ENCODE results near the gene DOC2B. TPM values are rescaled to one million over a fixed set of nuclear protein-coding genes. Genes with fewer than 3 reads are reported as not detected.
"Not testable (repeated sequence)": the region's sequence is repeated elsewhere in the genome, so short reads cannot be mapped to it uniquely, and the experiment has no call there.

DOC2B gene
- total RNA-seq, 2 donors from 2014 or later = 0.18 to 0.40 TPM

GRCh38 chr17:219696-220095, 38.2 kb upstream of the DOC2B start:
- DNase-seq (no peak), ATAC-seq (no peak)
- Mint-ChIP-seq H3K4me1 (no peaks in the 10 kb centered on the region), H3K27me3 (no peaks in the 10 kb centered on the region), H3K36me3 (ENCODE audit: low read depth) (no peaks in the 10 kb centered on the region), H3K4me3 (no peak overlapping the region), H3K27ac (no peak overlapping the region)
- H3K9me3 ChIP-seq (ENCODE audit: control insufficient read depth, low read length, poor library complexity, severe bottlenecking) = no peaks in the 10 kb centered on the region

DNA sequence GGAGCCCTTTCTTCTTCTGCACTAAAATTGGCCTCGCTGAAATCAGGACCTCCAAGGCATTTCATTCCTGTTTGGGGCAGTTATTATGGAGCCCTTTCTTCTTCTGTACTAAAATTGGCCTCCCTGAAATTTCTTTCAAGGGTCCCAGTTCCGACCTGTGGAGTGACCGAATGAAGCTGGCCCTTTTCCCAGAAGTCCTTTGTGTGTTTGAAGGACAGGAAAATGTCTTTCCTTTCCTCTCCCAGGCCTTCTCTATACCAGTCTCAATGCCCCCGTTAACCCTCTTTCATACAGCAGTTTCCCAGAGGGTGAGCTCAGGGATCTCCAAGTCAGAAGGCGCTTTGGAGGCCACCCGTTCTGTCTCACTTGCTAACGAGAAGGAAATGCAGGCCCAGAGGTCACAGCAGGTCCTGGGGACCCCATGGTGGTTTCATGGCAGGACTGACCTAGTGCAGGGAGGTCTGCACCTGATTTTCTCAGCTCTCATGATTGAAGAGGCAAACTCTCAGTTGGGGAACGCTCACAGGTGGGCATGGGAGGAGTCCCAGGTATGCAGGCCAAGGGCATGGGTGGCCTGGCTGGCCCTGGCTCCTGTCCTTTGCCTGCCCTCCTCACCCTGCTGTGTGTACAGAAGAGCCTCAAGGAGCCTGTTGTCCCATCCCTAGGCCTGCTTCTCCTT, 37.1 kb upstream of the DOC2B start:
- H3K36me3 Mint-ChIP-seq (ENCODE audit: low read depth) = no peaks in the 10 kb centered on the region
- no peak overlapping the region for H3K4me3 Mint-ChIP-seq
- DNase-seq (no peak), ATAC-seq (no peak)
- no peak overlapping the region for H3K27ac Mint-ChIP-seq
- H3K4me1 Mint-ChIP-seq = no peaks in the 10 kb centered on the region
- no peaks in the 10 kb centered on the region for H3K9me3 ChIP-seq (ENCODE audit: control insufficient read depth, low read length, poor library complexity, severe bottlenecking)
- no peaks in the 10 kb centered on the region for H3K27me3 Mint-ChIP-seq

DNA sequence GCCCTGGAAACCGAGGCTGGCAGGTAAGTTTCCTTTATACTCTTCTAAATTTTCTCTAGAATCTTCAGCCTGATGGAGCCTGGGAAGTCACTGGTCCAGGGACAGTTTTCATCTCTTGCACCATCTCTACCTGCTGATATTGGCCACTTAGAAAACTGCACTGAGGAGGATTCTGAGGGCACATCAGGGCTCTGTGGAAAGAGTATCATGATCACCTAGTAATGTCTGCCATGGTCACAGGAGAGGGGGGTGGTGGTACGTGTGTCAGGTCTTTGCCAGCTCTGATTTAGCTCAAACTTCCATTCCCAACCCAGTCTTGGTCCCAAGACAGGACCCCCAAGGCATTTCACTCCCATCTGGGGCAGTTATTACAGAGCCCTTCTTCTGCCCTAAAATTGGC, 35.2 kb upstream of the DOC2B start:
- H3K9me3 ChIP-seq (ENCODE audit: control insufficient read depth, low read length, poor library complexity, severe bottlenecking) = no peaks in the 10 kb centered on the region
- Mint-ChIP-seq H3K4me3 (no peak overlapping the region), H3K4me1 (no peaks in the 10 kb centered on the region), H3K36me3 (ENCODE audit: low read depth) (no peaks in the 10 kb centered on the region), H3K27ac (no peak overlapping the region), H3K27me3 (no peaks in the 10 kb centered on the region)
- no peak for ATAC-seq
- DNase-seq = no peak

DNA sequence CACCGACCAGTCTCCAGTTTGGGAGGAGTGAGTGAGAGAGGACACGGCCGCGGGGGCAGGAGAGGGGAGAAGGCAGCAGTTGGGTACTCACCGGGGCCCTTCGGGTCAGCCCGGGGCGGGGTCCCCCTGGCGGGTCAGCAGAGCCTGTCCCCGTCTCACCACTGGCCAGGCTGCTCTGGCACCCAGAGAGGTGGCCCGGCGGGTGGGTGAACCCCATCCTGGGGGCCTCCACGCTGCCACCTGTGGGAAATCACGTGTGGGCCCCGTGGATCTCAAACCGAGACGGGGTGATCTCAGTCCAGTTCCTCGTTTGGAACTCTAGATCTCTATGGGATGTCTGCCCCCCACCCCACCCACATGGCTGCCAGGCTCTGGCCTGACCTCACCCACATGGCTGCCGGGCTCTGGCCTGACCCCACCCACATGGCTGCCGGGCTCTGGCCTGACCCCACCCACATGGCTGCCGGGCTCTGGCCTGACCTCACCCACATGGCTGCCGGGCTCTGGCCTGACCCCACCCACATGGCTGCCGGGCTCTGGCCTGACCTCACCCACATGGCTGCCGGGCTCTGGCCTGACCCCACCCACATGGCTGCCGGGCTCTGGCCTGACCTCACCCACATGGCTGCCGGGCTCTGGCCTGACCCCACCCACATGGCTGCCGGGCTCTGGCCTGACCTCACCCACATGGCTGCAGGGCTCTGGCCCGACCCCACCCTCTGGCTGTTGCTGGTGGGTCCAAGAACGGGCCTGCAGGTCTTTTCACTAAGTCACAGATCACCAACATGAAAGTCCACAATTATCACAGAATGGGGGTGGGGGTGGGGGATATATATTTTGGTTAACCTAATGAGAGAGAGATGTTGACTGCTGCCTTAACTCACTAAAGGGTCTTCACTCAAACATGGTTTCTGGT, 34.4 kb upstream of the DOC2B start:
- not testable (repeated sequence) for H3K9me3 ChIP-seq (ENCODE audit: control insufficient read depth, low read length, poor library complexity, severe bottlenecking); H3K4me1 Mint-ChIP-seq; DNase-seq; H3K36me3 Mint-ChIP-seq (ENCODE audit: low read depth); H3K27me3 Mint-ChIP-seq; ATAC-seq; H3K27ac Mint-ChIP-seq; H3K4me3 Mint-ChIP-seq

DNA sequence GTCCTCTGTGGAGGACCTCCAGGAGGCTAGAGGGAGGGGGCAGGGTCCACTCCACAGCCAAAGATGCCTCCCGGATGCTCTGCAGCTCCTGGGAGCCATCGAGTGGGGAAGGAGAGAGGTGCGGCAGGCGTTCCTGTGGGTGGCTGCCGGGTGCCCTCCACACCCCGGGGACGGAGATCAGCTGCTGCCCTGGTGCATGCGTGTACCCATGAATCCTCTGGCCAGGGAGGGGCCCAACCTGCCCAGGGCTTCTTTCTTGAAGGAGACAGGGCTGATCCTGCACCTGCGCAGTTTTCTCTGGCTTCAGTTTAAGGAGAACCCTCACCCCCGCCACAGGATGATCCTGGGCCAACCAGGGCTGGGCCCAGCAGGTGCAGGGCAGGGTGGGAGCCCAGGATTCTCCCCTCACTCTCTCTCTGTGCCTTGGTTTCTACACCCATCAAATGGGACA, 33.5 kb upstream of the DOC2B start:
- DNase-seq = no peak
- Mint-ChIP-seq H3K4me3 (no peak overlapping the region), H3K27me3 (peaks cover 7% of the 10 kb centered on the region), H3K36me3 (ENCODE audit: low read depth) (no peaks in the 10 kb centered on the region), H3K27ac (no peak overlapping the region), H3K4me1 (no peaks in the 10 kb centered on the region)
- ATAC-seq = no peak
- no peaks in the 10 kb centered on the region for H3K9me3 ChIP-seq (ENCODE audit: control insufficient read depth, low read length, poor library complexity, severe bottlenecking)

DNA sequence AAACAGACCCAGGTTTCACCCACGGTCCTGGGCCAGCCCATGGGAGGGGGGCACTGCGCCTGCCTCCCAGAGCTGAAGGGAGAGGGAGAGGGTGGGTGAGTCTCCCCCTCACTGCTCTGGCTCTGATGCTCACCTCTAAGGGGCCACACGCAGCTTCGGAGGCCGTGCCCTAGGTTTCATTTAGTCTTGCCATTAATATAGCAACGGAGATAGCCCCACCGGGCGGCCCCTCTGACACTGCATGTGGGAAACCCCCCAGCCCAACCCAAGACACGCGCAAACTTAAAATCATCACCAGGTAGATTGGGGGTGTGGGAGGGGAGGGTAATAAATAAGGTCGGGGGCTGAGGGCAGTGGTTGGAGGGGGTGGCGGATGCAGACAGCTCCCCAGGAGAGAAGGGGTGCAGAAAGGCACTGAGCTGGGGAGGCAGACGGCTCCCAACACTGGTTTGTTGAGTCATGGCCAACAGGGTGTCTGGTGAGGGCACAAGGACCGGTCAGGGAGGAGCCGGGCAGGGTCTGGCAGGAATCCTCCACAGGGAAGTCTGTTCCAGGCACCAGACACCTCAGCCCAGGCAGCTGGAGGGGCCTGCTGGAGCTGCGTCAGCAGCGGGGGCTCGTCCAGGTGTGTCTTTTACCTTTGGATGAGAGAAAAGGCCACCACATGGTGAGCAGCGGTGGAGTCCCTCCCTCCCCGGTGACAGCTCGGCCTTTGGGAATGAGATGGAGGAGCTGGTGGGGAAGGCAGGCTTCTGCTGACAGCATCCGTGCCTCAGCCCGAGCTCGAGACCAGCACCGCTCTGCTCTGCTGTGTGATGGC, 32.0 kb upstream of the DOC2B start:
- no peak overlapping the region for H3K4me3 Mint-ChIP-seq

GRCh38 chr17:210402-210801, 29.0 kb upstream of the DOC2B start:
- H3K4me1 Mint-ChIP-seq = no peaks in the 10 kb centered on the region
- no peaks in the 10 kb centered on the region for H3K9me3 ChIP-seq (ENCODE audit: control insufficient read depth, low read length, poor library complexity, severe bottlenecking)
- ATAC-seq (no peak), DNase-seq (no peak)
- no peaks in the 10 kb centered on the region for H3K36me3 Mint-ChIP-seq (ENCODE audit: low read depth)
- no peak overlapping the region for H3K27ac Mint-ChIP-seq
- peaks cover 7% of the 10 kb centered on the region for H3K27me3 Mint-ChIP-seq
- no peak overlapping the region for H3K4me3 Mint-ChIP-seq

More for the DNA sequence above, 32.0 kb upstream of the DOC2B start:
- H3K27me3 Mint-ChIP-seq = peaks cover 7% of the 10 kb centered on the region
- DNase-seq (no peak), ATAC-seq (no peak)
- H3K4me1 Mint-ChIP-seq = no peaks in the 10 kb centered on the region
- H3K9me3 ChIP-seq (ENCODE audit: control insufficient read depth, low read length, poor library complexity, severe bottlenecking) = no peaks in the 10 kb centered on the region
- no peaks in the 10 kb centered on the region for H3K36me3 Mint-ChIP-seq (ENCODE audit: low read depth)
- H3K27ac Mint-ChIP-seq = no peak overlapping the region

DNA sequence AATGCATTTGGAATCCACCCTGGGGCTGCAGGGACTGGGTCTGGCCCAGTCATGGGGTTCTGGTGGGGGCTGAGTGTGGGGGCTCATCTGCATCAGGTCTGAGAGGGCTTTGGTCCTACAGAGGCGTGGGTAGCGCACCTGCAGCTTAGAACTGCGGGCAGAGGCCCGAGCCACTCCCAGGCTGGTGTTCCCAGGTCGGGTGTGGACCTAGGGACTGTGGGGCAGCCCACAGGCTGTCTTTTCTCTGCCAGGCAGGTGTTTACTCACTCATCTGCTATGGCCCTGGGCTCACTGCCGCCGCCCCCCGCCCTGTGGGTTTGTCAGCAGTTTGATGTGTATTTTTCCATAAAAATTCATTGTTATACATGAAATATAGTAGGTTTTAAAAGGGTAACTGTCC, 27.0 kb upstream of the DOC2B start:
- no peaks in the 10 kb centered on the region for H3K36me3 Mint-ChIP-seq (ENCODE audit: low read depth)
- no peak for DNase-seq
- H3K27me3 Mint-ChIP-seq = peaks cover 10% of the 10 kb centered on the region
- no peak overlapping the region for H3K4me3 Mint-ChIP-seq
- no peaks in the 10 kb centered on the region for H3K4me1 Mint-ChIP-seq
- no peak for ATAC-seq
- no peak overlapping the region for H3K27ac Mint-ChIP-seq
- H3K9me3 ChIP-seq (ENCODE audit: control insufficient read depth, low read length, poor library complexity, severe bottlenecking) = no peaks in the 10 kb centered on the region

DNA sequence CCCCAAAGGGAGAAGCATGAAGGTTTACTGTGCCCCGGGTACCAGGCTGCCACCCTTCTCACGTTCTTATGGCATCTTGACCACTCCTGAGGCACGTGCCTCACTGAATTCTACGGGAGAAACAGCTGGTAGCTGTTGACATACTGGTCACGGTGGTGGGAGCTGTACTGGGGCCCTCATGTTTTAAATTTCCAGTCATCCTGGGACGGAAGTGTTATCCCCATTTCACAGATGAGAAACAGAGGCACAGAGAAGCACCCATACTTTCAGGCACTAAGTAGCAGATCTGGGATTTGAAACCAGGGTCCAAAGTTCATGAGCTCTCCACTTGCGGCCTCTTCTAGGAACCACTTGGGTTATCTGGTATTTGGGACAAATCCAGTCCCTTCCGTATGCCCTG, 26.3 kb upstream of the DOC2B start:
- ATAC-seq (no peak), DNase-seq (no peak)
- no peaks in the 10 kb centered on the region for H3K9me3 ChIP-seq (ENCODE audit: control insufficient read depth, low read length, poor library complexity, severe bottlenecking)
- Mint-ChIP-seq H3K36me3 (ENCODE audit: low read depth) (no peaks in the 10 kb centered on the region), H3K4me1 (no peaks in the 10 kb centered on the region), H3K27ac (no peak overlapping the region), H3K4me3 (no peak overlapping the region), H3K27me3 (peaks cover 13% of the 10 kb centered on the region)

DNA sequence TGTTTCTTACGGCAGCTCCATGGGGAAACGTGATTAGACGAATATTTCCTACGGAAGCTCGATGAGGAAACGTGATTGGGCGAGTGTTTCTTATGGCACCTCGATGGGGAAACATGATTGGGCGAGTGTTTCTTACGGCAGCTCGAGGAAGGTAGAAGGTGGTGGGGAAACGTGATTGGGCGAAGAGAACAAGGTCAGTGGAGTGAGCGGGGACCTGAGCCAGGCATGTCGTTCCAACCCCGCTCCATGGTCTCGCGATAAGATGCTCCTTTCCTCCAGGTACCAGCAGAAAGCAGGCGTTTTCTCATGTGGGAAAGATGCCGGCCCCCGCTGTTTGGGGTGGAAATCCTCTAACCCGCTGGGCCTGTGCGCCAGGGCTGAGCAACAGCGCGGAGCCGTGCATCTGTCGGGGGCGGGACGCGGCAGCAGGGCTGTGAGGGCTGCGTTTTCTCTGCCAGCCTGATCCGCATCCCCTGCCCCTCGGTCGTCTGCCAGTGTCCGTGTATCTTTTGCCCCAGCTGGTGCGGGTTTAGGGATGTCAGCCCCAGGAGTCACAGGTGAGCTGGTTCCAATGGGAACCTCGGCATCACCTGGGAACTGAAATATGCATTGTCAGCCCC, 25.6 kb upstream of the DOC2B start:
- H3K27ac Mint-ChIP-seq = no peak overlapping the region
- no peaks in the 10 kb centered on the region for H3K9me3 ChIP-seq (ENCODE audit: control insufficient read depth, low read length, poor library complexity, severe bottlenecking)
- H3K4me1 Mint-ChIP-seq = no peaks in the 10 kb centered on the region
- no peaks in the 10 kb centered on the region for H3K36me3 Mint-ChIP-seq (ENCODE audit: low read depth)
- ATAC-seq (no peak), DNase-seq (no peak)
- no peak overlapping the region for H3K4me3 Mint-ChIP-seq
- H3K27me3 Mint-ChIP-seq = peaks cover 13% of the 10 kb centered on the region

DNA sequence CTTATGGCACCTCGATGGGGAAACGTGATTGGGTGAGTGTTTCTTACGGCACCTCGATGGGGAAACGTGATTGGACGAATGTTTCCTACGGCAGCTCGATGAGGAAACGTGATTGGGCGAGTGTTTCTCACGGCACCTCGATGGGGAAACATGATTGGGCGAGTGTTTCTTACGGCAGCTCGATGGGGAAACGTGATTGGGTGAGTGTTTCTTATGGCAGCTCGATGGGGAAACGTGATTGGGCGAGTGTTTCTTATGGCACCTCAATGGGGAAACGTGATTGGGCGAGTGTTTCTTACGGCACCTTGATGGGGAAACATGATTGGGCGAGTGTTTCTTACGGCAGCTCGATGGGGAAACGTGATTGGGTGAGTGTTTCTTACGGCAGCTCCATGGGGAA, 25.0 kb upstream of the DOC2B start:
- H3K9me3 ChIP-seq (ENCODE audit: control insufficient read depth, low read length, poor library complexity, severe bottlenecking); H3K4me1 Mint-ChIP-seq; ATAC-seq; H3K27ac Mint-ChIP-seq; H3K36me3 Mint-ChIP-seq (ENCODE audit: low read depth); DNase-seq; H3K4me3 Mint-ChIP-seq: not testable (repeated sequence)
- H3K27me3 Mint-ChIP-seq = peaks cover 13% of the 10 kb centered on the region

- Mint-ChIP-seq H3K27me3 (peaks cover 12% of the 10 kb centered on the region), H3K4me3 (no peak overlapping the region), H3K36me3 (ENCODE audit: low read depth) (no peaks in the 10 kb centered on the region), H3K4me1 (no peaks in the 10 kb centered on the region), H3K27ac (no peak overlapping the region)
- no peak for DNase-seq
- no peak for ATAC-seq
- H3K9me3 ChIP-seq (ENCODE audit: control insufficient read depth, low read length, poor library complexity, severe bottlenecking) = no peaks in the 10 kb centered on the region
These were observed 24.4 kb upstream of the DOC2B start for GRCh38 chr17:205817-206216.
